Measurements from ENCODE around the gene TJP1.
"Not testable (repeated sequence)": the region's sequence is repeated elsewhere in the genome, so short reads cannot be mapped to it uniquely, and the experiment has no call there.

TJP1 gene

DNA sequence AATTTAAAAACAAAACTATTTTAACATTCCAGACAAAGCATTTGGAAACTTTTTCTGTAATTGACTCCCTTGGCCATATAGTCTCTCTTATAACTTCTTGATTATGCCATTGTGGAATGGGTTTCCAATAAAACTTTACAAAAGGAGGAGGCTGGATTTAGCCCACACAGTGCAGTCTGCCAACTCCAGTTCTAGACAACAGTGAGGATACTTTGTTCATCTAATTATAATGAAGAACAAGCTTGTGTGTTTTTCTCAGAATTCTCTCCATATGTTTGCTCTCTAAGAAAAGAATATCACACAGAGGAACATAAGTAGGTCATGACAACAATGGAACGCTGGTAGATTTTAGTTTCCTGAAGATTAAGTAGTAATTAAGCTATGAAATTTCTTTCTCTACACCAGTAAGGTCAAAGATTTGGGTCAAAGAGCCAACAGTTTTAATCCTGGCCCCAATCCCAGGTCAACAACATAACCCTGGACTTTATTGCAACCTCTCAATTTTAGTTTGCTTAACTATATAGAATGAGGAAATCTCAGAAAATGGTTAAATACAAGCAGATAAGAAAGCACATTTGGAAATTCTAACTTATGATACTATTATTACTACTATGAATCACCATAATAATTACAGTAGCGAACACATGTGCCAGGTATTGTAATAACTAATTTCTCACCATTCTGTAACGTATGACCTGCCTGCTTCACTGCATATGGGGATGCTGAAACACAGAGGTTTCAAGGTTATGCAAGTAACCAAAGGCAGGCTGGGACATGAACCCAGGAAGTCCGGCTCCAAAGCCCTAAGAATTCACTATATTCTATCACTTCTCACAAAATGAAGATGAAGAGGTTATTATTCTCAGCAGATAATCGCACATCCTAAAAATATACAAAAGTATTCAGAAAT lies 65.7 kb downstream of the TJP1 start:
- no peak for DNase-seq (ENCODE audit: low read depth in 2 of 2)

DNA sequence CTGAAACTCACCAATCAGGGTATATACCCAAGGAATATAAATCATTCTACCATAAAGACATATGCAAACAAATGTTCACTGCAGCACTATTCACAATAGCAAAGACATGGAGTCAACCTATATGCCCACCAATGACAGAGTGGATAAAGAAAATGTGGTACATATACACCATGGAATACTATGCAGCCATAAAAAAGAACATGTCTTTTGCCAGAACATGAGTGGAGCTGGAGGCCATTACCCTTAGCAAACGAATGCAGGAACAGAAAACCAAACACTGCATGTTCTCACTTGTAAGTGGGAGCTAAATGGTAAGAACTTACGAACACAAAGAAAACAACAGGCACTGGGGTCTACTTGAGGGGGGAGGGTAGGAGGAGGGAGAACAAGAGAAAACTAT lies 68.3 kb downstream of the TJP1 start:
- DNase-seq (ENCODE audit: low read depth in 2 of 2), result not testable (repeated sequence)

DNA sequence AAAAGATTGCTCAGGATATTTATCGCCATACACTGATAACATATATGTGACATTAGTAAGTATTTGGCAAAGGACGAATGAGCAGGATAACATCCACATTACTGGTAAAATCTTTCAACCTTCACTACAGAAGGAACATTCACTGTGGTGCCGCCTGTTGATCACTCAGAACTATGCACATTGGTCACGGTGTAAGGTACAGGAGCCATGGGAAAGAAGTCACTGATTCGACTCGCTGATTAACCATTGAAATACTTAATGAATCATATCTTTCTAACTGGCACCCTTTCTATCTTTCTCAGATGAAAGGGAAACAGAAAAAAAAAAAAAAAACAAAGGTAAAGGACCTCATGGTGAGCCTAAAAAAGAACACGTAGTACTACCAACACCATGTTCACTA lies 68.8 kb downstream of the TJP1 start:
- no peak for DNase-seq (ENCODE audit: low read depth in 2 of 2)

DNA sequence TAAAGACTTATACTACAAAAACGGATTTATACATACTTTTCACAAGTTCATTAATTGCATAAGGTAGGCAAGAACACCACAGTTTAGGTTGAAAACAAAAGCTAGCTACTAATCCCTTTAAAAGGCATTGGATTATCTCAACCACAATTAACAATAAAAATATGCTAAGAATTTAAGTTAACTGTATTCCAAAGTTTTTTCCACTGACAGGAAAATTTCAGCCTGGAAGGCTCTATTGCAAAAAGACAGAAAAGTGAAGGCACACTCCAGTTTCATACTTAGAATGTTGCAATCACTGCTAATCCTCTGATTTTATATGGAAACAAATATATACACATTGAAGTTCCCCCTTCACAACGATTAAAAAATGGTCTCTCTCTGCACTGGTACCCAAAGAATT lies 71.5 kb downstream of the TJP1 start:
- DNase-seq (ENCODE audit: low read depth in 2 of 2), result no peak

GRCh38 chr15:29749365-29750086 lies 72.7 kb downstream of the TJP1 start:
- DNase-seq (ENCODE audit: low read depth in 2 of 2), result no peak

DNA sequence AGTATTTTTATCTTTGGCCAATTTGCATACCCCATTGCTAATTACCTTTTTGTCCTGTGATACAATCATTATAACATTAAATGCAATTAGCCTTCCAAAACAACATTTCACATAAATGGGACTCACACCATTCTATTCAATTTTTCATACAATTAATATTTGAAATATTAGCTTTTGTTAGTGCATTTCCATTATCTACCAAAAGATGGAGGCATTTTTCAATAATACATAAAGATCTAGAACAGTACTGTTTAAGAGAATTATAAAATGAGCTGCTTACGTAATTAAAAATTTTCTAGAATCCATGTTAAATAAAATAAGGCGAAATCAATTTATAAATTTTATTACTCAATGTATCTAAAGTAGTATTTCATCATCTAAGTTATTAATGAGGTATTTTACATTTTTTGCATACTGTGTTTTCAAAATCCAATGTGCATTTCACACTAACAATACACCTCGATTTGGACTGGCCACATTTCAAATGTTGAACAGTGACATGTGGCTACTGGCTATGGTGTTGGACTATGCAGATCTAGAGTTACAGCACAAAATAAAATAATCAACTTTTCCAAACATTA lies 74.3 kb downstream of the TJP1 start:
- DNase-seq (ENCODE audit: low read depth in 2 of 2), result no peak

- DNase-seq (ENCODE audit: low read depth in 2 of 2), result no peak
Observed at GRCh38 chr15:29743475-29743874, 78.8 kb downstream of the TJP1 start.

DNA sequence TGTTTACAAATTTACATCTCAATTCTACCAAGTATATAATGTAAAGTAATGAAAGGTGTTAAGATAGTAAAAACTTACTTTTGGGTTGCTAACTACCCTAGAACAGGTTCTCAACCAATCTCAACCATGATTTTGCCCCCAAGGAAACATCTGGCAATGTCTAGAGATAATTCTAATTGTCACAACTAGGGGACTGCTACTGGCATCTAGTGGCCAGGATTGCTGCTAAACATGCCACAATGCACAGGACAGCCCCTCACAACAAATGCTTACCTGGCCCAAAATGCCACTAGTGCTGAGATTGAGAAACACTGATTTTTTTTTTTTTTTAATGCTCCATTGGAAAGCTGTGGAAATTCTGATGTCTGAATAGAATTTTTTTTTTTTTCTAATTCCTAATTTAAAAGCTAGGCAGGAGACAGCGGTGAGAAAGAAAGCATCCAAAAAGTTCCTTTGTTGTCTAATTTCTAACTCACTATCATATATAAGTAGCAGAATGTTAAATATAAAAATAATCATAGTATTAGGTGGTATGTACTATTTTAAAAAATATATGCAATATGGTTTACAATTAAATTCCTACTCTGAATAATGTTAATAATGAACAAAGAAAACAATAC lies 81.5 kb downstream of the TJP1 start:
- DNase-seq (ENCODE audit: low read depth in 2 of 2), result no peak

DNA sequence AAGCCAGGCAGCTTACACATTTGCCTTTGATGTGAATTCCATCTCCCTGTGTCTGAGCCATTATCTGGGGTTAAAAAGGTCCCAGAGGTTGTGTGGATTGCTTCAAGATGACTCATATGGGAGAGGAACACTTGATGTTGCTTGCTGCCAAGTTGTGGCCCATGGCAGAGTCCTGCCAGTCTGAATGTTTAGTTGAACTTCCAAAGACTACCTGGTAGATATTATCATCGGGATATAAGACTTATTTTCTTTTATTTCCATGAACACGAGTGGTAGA lies 85.6 kb downstream of the TJP1 start:
- DNase-seq (ENCODE audit: low read depth in 2 of 2), result no peak

DNA sequence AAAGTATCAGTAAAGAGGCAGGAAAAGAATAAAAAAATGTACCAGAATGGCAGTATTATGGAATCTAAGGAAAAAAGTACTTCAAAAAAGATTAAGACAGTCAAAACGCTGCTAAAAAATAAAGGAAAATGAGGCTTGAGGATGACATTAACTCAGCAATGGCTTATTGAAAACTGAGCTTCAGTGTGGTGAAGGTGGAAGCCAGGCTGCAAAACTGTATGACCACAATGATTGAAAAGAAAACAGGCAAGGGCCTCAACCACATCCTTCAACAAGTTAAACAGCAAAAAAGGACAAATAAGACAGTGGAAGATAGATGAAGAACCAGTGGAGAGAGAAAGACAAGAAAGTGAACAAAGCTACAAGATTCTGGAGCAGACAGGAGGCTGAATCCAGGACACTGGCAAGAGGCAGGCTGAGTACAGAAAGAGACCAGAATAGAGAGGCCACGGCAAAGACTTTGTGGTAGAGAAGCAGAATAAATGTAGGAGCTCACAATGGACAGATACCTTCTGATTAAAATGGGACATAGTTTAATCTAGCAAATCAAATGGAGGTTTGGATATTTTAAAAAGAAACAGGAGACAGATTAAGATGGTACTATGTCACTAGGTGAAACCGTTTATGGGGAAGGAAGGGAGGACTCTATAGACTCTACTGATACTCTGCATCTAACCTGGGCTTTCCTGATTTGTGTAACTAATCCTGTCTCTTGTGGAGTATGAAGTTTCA lies 86.1 kb downstream of the TJP1 start:
- DNase-seq (ENCODE audit: low read depth in 2 of 2), result no peak

DNA sequence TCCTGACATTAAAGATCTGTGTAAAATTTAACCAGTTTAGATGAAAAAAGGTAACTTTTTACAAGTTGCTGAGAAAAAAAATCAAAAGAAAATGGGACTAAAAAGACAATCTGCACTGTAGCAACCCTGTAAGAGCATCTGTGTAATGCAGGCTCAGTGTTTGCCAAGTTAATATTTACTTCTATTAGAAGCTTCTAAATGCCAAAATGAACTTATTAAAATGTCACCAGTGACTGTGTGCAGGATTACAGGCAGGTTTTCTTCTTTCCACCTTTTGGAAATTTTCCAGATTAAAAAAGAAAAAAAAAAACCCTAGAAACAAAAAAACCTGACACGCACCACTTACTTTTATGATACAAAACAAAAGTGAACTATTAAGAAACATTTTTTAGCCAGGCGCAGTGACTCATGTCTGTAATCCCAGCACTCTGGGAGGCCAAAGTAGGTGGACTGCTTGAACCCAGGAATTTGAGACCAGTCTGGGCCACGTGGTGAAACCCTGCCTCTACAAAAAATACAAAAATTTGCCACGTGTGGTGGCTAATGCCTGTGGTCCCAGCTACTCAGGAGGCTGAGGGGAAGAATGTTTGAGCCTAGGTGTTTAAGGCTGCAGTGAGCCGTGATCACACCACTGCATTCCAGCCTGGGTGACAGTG lies 87.2 kb downstream of the TJP1 start:
- DNase-seq (ENCODE audit: low read depth in 2 of 2), result no peak

DNA sequence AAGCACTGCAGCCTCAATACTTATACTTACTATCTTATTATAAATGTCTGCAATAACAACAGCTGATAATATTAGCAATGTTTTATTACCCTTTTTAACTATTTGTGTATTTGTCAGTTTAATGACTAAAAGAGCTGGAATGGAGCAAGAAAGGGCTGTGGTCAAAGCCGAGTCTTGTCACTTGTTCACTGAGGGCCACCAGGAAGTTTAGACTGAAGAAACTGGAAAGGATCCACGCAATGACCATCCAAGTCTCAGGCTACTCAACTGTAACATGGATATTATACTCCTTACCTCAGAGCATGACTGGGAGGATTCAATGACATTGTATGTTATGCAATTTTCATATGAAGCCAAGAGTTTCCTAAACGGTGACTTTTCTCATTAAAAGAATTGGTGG lies 90.4 kb downstream of the TJP1 start:
- DNase-seq (ENCODE audit: low read depth in 2 of 2), result no peak

DNA sequence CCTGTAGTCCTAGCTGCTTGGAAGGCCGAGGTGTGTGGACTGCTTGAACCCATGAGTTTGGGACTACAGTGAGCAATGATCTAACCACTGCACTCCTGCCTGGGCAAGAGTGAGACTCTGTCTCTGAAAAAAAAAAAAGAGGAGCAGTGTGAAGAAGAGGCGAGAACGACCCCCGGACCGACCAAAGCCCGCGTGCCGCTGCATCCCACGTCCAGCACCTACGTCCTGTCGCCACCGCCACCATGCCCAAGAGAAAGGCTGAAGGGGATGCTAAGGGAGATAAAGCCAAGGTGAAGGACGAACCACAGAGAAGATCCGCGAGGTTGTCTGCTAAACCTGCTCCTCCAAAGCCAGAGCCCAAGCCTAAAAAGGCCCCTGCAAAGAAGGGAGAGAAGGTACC lies 91.8 kb downstream of the TJP1 start:
- not testable (repeated sequence) for DNase-seq (ENCODE audit: low read depth in 2 of 2)

DNA sequence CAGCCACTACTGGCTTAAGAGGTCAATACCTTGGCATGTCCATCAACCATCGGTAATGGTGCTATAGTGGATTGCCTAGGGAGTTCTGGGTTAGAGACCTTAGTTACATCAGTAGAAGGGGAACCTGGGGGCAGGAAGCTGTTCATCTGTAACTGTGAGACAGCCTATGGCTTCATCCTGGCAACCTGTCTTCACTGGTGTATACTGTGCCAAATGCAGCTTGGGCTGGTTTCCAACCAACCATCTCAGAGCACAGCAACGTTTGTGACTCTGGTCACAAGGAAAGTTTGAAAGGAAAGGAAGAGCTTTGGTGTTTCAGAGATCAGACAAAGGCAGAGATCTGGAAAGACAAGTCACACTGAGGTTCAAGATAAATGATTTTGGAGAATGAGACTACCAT lies 93.8 kb downstream of the TJP1 start:
- DNase-seq (ENCODE audit: low read depth in 2 of 2), result no peak

DNA sequence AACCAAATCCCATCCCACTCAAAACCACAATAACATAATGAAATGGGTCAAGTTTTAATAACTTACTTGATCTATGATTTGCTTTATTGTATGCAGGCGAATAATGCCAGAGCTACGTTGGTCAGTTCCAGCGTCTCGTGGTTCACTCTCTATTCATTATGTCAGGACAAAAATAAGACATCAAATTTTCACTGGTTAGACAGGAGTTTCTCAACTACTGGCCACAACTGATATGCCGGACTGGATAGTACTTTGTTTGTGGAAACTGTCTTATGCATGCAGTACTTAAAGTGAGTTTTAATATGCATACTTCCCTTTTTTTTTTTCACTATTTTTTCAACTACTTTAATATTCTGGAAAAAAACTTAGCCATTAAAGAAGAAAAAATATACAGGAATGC lies 94.4 kb downstream of the TJP1 start:
- DNase-seq (ENCODE audit: low read depth in 2 of 2), result no peak

GRCh38 chr15:29726553-29726952 lies 95.7 kb downstream of the TJP1 start:
- no peak for DNase-seq (ENCODE audit: low read depth in 2 of 2)

GRCh38 chr15:29724026-29724425 lies 98.2 kb downstream of the TJP1 start:
- DNase-seq (ENCODE audit: low read depth in 2 of 2), result no peak

DNA sequence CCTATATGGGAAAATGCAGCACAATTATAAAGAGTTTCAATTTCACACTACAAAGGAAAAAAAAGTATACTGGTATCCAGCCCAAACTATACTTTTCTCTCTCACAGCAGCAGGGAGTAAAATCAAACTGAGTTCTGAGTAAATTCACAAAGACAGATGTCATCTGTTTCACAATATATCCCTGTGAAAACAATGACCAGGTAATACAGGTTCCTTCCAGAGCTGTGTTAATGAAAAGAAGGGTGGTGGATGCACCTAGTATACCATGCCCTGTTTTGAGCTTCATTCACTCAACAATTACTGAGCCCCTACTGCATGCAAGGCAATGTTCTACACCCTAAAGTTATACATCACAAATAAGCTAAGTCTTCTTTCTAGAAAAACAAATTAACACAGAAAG lies 108.5 kb downstream of the TJP1 start:
- no peak for DNase-seq (ENCODE audit: low read depth in 2 of 2)

- no peak for DNase-seq (ENCODE audit: low read depth in 2 of 2)
Observed at GRCh38 chr15:29712149-29712885, 110.0 kb downstream of the TJP1 start.

DNA sequence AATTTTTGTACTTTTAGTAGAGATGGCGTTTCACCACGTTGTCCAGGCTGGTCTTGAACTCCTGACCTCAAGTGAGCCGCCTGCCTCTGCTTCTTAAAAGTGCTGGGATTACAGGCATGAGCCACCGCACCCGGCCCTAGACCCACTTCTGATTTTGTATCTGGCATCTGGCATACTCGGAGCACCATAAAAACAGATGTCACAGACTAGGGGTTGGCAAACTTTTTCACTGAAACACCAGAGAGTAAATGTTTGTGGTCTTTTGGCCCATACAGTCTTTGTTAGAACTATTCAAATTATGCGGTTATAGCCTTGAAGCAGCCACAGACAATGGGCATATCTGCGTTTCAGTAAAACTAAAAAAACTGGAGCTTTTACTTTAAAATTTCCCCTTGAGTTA lies 110.7 kb downstream of the TJP1 start:
- no peak for DNase-seq (ENCODE audit: low read depth in 2 of 2)

- no peak for DNase-seq (ENCODE audit: low read depth in 2 of 2)
Observed at GRCh38 chr15:29708519-29708918, 113.7 kb downstream of the TJP1 start.
